Measurements from ENCODE around the gene EHBP1.

EHBP1 gene

DNA sequence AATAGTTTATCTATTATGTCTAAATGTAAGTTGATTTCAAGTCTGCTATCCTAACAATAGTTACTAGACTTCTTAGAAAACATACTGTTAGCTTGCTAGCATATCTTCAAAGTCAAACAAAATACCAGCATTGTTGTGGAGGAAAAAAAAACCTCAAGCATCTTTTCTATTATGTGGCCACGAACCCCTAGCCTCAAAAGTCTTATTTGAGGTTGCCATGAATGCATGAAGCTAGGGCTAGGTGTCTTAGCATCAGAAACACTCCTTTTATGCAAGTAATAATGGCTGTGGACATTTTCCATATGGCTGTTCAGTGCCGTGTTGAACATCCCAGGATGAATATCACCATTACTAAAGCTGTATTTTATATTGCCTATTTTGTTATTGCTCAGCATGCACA, 258.5 kb downstream of the EHBP1 start:
- DNase-seq (ENCODE audit: low spot score): no peak

DNA sequence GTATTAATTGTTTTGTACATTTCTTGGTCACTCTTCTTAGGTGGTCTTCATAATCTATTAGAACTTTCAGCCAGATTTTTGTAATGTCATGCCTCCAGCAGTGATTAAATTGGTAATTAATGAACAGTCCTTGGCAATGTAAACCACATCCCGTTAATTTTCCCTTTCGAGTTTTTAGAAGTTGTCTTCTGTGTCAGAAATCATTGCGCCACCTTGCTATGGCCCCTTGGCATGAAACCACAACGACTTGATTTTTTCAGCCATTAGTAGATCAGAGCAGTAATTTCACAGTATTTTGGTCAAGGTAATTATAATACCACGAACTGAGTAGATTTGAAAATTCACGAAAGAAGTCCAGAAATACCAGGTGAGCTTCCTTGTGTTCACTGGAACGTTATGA, 259.2 kb downstream of the EHBP1 start:
- no peak for DNase-seq (ENCODE audit: low spot score)

DNA sequence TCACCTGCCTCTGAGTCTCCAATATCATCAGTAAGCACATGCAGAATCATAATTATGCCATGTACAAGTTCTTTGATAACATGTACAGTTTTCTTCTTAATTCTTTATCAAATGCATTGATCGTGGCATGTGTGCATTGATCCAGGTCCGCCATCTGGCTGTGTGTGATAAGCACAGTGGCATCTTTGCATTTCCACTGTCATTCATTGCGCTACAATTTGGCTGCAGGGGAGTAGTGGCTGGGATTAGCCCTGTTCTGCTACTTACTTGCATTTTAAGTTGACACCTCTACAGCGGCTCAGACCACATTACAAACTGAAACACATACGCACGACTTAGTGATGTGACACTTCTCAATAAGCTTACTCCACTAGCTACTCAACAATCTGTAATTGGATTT, 261.5 kb downstream of the EHBP1 start:
- peak; percentile 40 for DNase-seq (ENCODE audit: low spot score)

DNA sequence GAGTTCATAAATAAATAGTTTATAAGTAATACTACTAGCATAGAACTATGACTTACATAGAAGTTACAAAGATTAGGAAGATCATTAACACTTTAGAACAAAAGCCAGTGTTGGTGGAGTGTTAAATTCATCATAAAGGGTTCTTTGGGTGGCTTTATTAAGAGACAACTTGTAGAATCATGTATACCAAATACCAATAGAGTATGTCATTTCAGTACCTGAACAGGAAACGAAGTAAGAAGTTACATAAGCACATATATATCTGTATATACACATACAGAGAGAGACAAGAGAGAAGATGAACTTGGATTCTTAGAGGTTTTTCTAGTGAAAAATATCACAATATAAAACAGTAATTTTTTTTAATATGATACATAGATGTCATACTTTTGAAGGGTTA, 262.7 kb downstream of the EHBP1 start:
- no peak for DNase-seq (ENCODE audit: low spot score)

DNA sequence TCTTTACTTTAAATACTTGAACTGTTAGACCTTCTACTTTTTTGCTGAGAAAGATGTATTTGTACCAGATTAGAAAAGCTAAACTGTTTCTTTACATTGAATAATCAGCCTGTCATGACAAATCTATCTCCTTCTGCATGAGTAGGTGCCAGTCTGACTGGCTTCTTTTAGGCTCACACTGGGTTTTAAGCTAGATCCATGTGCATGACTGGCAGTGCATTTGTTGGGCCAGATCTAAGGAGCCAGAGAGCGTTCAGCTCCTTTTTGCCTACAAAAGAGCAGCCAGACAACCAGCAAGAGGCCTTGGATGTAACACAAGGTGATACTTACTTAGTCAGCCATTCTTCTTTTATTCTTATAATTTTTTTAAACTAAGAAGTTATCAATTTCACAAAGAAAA, 263.2 kb downstream of the EHBP1 start:
- DNase-seq (ENCODE audit: low spot score): no peak

DNA sequence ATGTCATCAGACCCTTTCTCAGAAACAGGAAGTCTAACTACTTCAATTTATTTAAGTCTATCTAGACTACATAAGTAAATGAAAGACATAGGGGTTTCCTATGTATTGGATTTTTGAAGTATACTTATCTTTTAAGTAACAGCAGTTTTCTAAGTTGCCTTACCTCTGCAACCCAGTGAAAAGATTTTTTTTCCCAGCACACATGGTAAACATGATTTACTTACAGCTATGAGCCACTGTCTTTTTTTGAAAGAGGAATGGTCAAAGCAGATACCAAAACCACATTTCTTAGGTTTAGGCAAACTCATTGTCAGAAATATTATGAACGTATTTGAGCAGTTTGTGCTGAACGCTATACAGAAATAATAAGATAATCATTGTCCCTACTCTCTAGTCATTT, 266.4 kb downstream of the EHBP1 start:
- no peak for DNase-seq (ENCODE audit: low spot score)

DNA sequence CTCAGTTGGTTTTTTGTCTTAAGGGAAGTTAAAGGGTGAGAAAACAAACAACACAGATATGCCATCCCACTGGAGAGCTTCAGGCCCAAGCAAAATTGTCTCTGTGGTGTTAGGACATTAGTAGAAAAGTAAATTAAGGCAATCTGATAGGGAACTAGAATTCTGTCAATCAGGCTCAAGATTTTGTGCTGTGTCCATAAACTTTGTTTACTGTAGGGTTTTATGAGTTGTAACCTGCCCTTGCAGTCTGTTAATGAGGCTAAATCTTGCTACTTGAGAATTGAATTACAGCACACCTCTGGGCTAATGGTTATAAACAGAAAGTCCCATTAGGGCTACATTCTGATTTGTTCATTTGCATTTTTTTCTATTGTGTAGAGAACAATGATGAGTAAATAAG, 267.1 kb downstream of the EHBP1 start:
- DNase-seq (ENCODE audit: low spot score): no peak

DNA sequence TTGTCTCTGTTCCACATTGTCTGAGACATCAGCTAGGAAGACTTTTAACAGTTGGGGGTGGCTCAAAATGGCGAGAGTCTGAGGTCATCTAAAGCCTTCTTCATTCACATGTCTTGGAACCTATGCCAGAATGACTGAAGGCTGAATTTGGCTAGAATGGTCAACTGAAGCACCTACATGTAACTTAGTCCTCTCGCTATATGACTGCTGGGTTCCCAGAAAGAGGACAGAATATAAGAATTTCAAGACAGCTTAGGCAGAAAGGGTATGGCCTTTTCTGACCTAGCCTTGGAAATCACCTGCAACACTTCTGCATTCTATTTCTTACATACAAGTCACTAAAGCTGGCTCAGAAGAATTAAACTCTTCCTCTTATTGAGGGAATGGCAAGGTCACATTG, 269.5 kb downstream of the EHBP1 start:
- DNase-seq (ENCODE audit: low spot score): no peak

DNA sequence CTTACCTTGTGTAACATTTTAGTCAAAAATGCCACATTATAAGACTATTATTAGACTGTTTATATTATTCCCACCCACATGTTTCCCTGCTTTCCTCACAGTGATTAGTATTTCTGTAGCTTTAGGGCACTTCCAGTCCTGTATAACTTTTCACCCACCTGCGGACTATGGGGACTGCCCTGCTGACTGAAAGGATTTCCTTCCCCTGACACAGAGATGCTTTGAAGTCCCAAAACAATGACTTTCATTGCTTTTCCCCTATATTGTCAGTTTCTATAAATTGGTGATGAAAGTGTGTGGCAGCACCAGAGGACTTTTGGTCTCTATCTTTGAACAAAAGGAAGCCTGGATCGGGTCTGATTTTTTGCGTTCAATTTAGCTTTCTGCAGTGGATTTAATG, 286.1 kb downstream of the EHBP1 start:
- no peak for DNase-seq (ENCODE audit: low spot score)

DNA sequence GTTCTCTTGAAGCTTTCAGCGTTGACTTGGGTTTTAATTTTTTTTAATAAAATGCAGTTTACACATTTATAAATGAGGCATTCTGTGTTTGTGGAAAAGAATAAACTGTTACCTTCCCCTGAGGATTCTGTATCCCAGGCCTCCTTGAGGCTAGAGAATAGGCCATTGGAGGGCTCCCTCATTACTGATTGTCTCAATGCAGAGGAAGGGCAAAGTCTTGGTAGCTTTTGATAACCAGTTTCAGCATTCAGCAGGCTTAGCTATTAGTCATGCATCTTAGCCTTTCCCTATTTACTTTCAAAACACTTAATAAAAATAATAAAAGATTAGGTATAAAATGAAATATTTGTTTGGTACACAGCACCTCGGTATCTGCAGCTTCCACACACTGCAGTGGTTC, 287.0 kb downstream of the EHBP1 start:
- DNase-seq (ENCODE audit: low spot score): no peak

DNA sequence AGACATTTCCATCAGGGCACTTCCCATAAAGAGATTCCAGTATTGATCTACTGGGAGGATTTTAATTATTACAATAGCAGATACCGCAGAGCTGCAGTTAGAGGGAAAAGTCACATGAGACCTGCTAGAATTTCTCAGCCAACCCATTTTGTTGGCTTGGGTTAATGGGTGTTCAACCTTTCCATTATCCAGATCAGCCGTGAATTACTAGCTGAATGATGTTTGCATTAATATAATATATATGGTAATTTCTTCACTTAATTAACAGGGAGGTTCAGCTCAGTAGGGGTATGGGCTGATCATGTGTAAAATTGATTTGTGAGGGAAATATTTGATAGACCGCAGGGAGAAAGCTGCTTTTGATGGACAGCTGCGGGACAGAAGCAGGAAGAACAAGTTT, 288.7 kb downstream of the EHBP1 start:
- DNase-seq (ENCODE audit: low spot score): no peak

DNA sequence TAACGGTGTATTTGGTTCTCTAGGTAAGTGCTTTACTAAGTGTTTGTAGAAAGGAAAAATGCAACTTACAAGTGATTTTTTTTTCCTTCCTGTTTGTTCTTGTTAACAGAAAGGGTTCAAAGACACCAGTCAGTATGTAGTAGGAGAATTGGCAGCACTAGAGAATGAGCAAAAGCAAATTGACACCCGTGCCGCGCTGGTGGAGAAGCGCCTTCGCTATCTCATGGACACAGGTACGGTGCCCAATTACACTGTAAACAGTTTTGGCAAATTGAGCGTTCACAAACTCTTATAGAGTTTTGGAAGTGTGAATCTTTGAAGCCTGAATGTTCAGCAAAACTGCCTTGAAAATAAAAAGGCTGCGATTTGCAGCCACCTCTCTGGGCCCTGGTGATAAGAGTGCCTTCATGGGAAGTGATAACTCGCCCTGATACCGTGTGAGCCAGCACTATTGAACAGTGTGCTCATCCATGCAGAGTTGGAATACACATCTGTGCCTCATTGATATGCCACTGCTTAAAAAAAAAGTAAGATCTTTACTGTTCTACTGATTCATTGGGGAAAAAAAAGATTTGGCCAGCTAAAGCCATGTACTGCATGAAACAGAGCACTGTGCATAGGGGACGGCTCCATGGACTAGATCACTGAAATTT, 291.1 kb downstream of the EHBP1 start:
- no peak for DNase-seq (ENCODE audit: low spot score)

DNA sequence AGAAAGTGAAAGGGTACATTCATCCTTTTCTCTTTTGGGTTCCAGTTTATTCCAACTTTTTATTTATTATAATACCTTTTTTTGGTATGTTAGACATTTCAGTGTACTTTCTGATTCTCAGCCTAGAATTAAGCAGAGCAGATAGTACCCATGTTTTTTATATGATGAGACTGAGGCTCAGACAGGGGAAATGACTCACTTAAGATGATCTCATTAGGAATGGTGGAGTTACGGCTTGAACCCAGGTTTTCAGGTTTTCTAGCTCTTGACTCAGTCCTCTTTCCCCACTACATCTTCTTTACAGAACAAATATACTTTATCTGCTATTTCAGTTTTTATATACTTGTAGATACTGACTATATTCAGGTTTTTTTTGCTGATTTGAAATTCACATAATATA, 293.4 kb downstream of the EHBP1 start:
- DNase-seq (ENCODE audit: low spot score): no peak

DNA sequence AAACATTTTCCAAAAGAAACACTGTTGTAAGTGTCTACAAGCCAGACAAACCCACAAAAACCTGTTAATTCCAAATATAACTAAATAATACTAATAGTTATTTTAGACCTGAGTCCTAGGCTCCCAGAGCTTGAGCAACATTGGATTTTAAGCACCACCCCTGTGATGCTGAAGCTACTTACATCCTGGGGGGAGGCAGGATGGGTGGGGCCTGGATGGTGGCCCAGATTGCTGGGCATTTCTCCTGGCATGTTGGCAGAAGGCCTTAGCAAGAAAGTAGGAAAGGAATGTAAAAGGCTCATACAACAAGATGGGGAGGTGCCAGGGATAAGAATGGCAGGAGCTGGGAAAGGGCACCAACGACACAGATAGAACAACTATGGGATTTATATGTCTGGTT, 294.4 kb downstream of the EHBP1 start:
- no peak for DNase-seq (ENCODE audit: low spot score)

DNA sequence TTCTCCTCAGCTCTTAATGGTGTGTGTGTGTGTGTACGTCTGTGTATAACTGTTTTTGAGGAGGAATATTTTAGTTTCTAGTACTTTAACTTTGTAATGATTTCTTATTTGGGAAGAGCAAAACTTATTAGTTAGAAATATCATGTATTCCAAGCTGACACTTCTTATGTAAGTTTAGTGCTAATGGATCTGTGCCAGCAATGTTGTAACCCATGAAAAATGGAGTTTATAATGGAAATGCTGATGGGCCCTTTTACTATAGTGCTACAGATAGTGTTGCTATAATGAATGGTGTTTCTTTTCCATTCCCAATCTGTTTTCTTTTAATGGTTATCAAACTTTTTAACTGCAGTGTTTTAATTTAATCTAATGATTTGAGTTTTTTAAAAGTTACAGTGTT, 295.3 kb downstream of the EHBP1 start:
- DNase-seq (ENCODE audit: low spot score): no peak

DNA sequence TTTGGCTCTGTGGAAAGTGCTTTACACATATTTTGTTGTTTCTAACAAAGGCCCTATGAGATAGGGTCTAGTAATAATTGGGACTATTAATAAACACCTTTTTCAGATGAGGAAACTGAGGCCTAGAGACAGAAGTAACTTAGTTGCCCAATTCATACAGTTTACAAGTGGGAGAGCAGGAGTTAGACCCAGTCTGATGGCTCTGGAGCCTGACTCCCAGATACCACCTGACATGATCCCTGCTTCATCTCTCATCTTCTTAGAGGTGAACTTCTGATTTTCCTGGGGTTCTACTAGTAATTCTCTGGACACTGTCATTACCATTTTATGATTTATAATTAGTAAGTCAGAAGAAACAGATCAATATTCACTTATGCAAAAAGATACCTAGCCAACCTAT, 296.1 kb downstream of the EHBP1 start:
- no peak for DNase-seq (ENCODE audit: low spot score)

DNA sequence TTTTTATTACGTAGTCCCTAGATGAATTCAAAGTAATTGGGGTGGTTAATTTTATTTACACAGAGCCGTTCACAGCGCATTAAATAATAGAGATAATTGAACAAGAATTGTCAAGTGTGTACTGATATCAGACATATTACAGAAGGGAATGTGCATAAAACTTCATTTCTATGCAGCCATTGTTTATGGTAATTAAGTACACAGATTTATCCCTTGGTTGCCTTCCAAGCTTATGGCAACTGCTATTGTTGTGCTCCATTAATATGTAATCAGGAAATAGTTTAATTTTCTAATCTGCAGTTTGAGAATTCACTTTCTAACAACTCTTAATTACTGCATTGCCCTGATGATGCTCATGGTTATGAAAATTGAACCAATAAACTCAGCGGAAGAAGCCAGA, 297.8 kb downstream of the EHBP1 start:
- DNase-seq (ENCODE audit: low spot score): no peak

DNA sequence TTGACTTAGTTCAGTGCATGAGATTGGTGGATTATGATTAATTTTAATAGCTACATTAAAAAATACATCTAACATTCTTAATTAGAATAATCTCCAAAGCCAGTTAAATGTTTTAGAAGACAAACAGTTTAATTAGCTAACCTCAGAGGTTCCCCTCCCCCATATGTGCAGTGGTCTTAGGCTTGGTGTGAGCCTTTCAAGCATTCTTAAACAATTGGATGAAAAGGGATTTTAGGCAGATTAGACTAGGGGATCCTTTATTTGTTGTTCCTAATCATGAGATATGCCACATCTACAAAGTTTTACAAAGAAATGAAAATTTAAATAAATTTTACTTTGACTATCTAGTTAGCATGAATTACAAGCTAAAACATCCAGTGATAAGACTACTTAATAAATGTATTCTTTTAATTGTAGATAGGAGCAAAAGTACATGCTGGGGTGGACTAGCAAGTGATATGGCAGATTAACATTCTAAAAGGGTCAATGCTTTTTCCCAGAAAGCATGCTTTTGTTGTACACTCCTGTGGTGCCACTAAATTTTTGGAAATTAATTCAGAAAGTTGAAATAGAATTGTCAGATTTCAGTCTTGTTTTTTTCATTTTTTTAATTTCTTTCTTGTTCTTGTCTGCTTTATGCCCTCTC, 302.4 kb downstream of the EHBP1 start:
- DNase-seq (ENCODE audit: low spot score): no peak

DNA sequence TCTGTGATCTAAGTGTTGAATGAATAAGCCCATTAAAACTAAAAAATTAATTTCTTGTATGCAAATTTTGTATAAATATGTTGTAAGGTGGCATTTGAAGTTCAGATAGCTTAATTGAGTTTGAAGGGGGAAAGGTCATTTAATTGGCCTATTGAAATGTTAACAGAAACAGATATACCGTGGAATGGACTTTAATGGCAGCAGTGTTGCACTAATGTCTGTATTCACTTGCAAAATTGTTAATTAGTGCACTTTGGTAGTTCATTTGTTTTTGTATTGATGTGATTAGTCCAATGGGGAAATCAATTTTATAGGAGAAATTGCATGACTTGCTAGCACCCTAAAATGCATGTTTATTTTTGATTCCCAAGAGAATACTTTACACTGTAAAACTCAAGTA, 303.3 kb downstream of the EHBP1 start:
- no peak for DNase-seq (ENCODE audit: low spot score)

DNA sequence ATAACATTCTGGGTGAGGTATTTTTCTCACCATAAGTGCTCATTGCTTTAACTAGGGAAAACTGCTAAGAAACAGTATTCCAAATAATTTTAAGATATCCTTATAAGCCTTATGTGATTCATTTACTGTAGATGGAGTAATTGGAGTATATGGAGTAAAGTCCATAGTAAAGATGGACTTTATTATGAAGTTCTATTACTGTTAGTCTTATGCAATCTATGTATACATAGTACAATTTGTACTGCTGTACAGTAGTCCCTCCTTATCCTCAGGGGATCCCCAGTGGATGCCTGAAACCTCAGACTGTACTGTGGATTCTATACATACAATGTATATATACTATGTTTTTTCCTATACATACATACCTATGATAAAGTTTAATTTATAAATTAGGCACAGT, 304.0 kb downstream of the EHBP1 start:
- DNase-seq (ENCODE audit: low spot score): no peak

DNA sequence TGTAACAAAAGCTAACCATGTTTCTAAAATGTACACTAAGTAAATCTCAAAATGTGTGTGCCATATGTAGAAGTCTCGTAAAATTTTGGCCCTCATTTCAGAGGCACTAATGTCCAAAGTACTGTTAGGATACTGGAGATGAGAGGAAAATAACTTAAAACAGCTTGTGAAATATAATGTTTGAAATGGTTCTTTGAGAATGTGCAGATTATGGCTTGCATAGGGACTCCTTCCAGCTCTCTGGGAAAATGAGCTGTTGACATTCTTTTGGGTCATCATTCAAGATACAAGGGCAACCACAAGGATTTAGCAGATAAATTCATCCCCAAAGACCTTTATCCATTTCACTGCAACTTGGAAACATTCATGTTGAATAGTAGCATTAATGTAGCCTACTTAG, 307.0 kb downstream of the EHBP1 start:
- DNase-seq (ENCODE audit: low spot score): no peak

DNA sequence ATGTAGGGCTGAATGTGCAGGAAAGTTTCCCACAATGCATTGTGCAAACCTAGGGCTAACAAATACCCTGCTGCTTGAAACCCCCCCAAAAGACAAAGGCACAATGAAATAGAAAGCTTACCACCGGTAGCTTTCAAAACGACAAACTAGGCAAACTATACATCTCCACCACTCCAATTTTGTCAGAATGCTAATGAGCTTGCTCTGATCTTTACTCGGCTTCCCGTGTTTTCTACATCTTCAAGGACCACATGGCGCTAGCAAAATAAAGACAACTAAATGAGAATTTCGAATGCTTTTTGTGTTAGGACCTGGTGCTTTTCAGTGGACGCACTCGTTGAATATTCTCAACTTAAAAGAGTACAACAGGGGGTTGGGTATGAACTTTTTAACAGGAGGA, 307.9 kb downstream of the EHBP1 start:
- DNase-seq (ENCODE audit: low spot score): no peak

DNA sequence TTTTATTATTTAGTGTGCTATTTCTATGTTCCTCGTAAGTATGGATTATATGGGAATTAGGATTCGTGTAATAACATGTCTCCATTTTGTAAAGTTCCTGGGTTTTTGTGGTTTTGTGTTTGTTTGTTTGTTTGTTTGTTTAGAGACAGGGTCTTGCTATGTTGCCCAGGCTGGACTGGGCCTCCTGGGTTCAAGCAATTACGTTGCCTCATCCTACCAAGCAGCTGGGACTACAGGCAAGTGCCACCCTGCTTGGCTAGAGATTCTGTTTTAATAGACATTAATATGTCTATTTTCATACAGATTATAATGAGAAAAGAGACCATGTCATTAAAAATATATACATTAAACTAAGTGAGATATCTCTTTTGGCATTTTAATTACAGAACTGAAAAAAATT, 309.9 kb downstream of the EHBP1 start:
- DNase-seq (ENCODE audit: low spot score): no peak

DNA sequence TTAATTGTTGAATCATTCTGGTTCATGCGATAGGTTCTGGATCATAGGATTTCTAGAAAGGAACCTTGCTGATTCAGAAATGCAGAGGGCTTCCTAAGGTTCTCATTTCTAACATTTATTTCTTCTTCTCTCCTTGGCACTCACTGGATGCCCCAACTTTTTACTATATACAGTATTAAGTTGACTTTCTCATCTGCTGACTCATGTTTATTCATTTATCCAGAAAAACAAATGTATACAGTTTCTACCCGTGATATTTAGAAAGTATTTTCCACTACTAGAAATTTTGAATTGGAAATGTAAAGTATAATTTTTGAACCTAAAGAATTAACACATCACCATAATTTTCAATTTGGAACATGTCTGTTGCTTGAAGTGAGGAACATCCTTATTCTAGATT, 312.9 kb downstream of the EHBP1 start:
- DNase-seq (ENCODE audit: low spot score): no peak
